Hepatic stellate cell (primary cell): ENCODE results near the gene NKD1.

ENCODE experiments used
- DNase-seq: peaks from one replicate; pipeline ENCODE4 v3.0.0; 2011; ENCODE audit warnings: low spot score

The NKD1 gene

DNA sequence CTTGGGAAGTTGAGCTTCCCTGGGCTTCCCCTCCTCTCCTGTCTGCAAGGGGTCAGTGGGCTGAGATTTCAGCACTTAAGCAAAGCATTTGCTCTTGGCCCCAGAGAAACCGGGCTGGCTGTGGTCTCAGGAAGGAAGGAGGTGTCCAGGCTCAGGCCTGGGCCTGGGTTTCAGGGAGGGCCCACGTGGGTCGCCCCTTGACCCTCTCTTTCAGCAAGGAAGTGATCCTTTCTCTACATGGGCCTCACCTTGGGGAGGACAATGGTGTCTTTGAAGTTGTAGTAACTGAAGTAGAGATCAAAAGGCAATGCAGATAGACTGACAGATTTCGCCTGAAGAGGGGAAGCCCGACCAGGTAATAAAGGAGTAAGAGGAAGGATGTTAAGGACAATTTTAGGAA is 147.9 kb downstream of the NKD1 start:
- no peak for DNase-seq

DNA sequence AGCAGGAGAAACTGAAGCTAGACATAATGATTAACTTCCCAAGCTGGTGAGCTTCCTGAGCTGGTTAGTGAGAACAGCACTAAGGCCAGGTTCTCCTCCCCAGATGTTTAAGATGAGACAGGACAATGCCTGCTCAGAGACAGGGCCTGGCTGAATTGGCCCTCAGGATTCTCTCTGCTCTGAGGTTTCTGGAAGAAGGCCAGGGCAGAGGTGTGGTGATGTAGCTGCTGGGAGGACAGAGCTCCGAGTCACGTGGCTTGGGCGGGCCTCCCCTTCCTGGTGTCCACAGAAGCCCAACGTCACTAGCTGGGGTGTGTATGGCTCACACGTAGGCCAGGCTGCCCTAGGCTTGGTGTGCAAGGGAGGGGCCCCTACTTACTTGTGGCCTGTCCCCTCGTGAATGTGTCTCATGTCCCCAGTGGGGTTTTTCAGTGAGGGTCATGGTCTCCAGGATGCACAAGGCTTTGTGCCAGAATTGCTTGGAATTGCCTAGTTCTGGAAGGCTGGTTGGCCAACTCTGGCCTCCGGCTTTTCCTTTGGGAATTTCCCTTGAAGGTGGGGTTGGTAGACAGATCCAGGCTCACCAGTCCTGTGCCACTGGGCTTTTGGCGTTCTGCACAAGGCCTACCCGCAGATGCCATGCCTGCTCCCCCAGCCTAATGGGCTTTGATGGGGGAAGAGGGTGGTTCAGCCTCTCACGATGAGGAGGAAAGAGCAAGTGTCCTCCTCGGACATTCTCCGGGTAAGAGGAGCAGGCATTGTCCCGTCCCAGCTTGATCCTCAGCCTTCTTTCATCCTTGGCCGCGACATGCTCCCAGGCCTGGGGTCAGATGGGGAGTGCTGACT is 148.6 kb downstream of the NKD1 start:
- peak; percentile 25 for DNase-seq

DNA sequence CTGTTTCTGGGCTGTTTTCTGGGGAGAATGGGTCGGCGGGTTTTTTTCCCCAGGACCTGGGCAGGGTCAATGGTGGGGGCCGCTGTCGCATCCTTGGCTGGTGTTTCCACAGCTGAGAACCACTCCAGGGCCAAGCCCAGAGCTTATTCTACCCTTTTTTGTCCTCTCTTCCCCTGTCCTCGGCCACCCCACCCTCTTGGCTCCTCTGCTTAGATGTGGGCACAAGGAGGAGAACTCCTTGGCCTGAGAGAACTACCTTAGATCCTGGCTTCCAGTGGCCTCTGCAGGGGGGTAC is 149.2 kb downstream of the NKD1 start:
- DNase-seq: no peak

DNA sequence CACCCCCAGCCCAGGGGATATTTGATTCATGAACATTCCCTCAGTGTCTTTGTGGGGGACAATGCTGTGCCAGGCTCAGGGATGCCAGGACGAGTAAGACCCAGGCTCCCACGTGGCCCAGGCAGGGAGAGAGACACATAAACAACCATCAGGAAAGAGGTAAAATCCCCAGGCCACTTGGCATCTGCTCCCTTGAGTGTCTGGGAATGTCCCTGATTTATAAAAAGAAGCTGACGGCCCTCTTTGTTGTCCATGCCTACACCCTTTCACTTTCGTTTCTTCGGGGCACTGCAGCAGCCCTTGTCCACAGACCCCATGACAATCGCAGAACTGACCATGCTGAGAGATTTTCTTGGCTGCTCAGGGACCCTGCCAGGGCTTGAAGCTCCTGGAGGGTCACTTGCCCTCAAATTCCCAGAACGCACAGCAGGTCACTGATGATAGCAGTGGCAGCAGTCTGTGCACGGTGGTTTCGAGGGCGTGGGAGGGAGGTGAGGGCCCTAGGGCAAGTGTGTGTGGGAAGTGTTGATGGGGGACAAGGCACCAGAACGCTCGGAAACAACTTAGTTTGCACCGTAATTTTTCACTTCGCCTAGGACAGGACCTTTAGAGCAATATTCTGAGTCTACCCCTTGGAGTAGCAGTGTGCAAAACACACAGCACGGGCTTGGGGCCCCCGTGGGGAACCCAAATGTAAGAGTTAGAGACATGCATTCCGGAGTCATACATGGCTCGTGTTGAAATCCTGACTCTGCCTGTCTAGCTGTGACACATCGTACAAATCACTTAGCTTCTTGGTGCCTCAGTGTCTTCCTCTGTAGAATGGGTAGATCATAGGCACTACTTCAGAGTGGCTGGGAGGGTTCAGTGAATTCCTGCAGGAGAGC is 149.9 kb downstream of the NKD1 start:
- DNase-seq: peak; percentile 69
